Fibroblast of peridontal ligament (primary cell): ENCODE results near the gene ZNF583.

Experiments used
- DNase-seq: peaks from one replicate; pipeline ENCODE4 v3.0.0-alpha.2; 2010; ENCODE audit errors: extremely low read depth

ZNF583 gene

DNA sequence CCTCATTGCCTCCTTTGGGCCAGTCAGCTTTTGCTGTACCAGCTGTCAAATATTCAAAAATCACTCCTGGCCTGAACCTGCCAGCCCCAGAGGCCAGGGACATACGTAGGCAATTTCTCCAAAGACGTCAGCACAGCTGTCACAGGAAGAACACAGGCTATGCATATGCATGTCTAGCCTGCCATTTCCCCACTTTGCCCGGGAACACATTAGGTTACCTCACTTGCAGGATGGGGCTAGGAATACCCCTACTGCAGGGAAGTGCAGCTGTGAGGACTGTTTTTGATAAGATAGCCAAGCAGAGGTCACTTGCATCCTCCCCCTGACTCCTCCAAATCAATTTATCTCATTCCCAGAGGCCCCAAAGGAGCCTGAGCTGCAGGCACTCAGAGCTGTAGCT is 70.2 kb downstream of the ZNF583 start:
- no peak for DNase-seq

DNA sequence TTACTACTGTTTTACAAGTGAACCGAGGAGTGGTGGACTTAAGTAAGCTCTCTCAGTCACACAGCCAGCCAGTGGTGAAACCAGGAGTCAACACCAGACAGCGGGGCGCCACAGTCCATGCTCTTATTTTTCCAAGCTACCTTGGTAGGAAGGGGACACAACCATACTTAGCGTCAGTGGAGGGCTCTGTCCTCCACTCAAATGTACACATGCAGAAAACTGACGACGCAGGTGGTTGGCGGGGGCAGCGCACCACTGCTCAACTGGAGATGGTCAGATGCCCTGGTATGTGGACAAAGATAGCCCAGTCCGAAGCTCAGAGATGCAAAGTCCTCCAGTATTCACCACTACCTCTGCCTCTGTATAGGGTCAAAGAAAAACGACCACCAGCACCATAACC is 72.0 kb downstream of the ZNF583 start:
- no peak for DNase-seq
